GM12878 (cell line): ENCODE measurements around the gene RBMX. TPM values are rescaled to one million over a fixed set of nuclear protein-coding genes. Genes with fewer than 3 reads are reported as not detected.
"Not testable (repeated sequence)": the region's sequence is repeated elsewhere in the genome, so short reads cannot be mapped to it uniquely, and the experiment has no call there.

Experiments
- ATAC-seq: fragments of 200-7000 bp; cut with Tn5 transposase; 3 replicates; pipeline ENCODE4 v1.9.1; 2020; ENCODE audit warnings: mild to moderate bottlenecking, moderate library complexity
- BruUV-seq: library from RNA; stranded (reverse); fragments of 400-500 nt; replicated peaks from 2 replicates; lab custom pipeline; 2021; lab: Mats Ljungman, UMichigan
- CTCF ChIA-PET: fragments of 300-600 bp; sonication (Branson Sonifier 250); formaldehyde crosslinking; extraction: SDS; loops from one replicate; lab custom pipeline; 2021; ENCODE audit warnings: inconsistent platforms; lab: Yijun Ruan, JAX
- POLR2A ChIA-PET: fragments of 350-600 bp; formaldehyde crosslinking; extraction: SDS; loops from one replicate; lab custom pipeline; 2021; ENCODE audit warnings: inconsistent platforms; lab: Charles Lee
- RAD21 ChIA-PET: fragments of 300-600 bp; sonication (Branson Sonifier 250); formaldehyde crosslinking; loops from one replicate; lab custom pipeline; 2023; ENCODE audit warnings: antibody characterized with exemption; ENCODE audit not compliant: unreplicated experiment; lab: Charles Lee
- SMC1A ChIA-PET: fragments of 300-600 bp; sonication (Branson Sonifier 250); formaldehyde crosslinking; loops from one replicate; lab custom pipeline; 2023; ENCODE audit not compliant: unreplicated experiment, uncharacterized antibody; lab: Charles Lee
- DNase-seq: peaks from one replicate; pipeline ENCODE4 v3.0.0-alpha.2; 2011; ENCODE audit warnings: low read depth, low spot score
- FAIRE-seq: peaks from 3 replicates; lab custom pipeline; 2011; peaks lifted over from hg19 to GRCh38; lab: Jason Lieb, UNC
- H2AFZ ChIP-seq: 2 replicates; pipeline ENCODE4 v1.6.0; 2011; ENCODE audit warnings: low read depth, low read length, control low read depth; ENCODE audit not compliant: control insufficient read depth
- H3K27ac ChIP-seq: 2 replicates; pipeline ENCODE4 v1.5.1; 2011; ENCODE audit warnings: control low read depth; ENCODE audit not compliant: control insufficient read depth, insufficient read depth
- H3K27me3 ChIP-seq, 2 experiments: replicated peaks in 1 of 2; 2 replicates each; pipeline versions ENCODE4 v1.6.0 to v1.6.1; 2011; ENCODE audit warnings: low read length in 1 of 2; ENCODE audit not compliant: control insufficient read depth in 2 of 2, insufficient read depth in 2 of 2
- H3K36me3 ChIP-seq, 2 experiments: 2 replicates each; pipeline ENCODE4 v1.5.1; 2011; ENCODE audit warnings: low read length in 1 of 2; ENCODE audit not compliant: control insufficient read depth in 2 of 2, insufficient read depth in 2 of 2
- H3K4me1 ChIP-seq: 2 replicates; pipeline ENCODE4 v1.6.1; 2011; ENCODE audit warnings: mild to moderate bottlenecking, low read length, moderate library complexity, mixed read lengths; ENCODE audit not compliant: control insufficient read depth, insufficient read depth
- H3K4me2 ChIP-seq: 2 replicates; pipeline ENCODE4 v1.6.0; 2011; ENCODE audit warnings: control low read depth; ENCODE audit not compliant: control insufficient read depth, insufficient read depth
- H3K4me3 ChIP-seq: fragments of 200-600 bp; sonication (generic); 2 replicates; pipeline ENCODE4 v1.5.1; 2016
- H3K79me2 ChIP-seq: 2 replicates; pipeline ENCODE4 v1.6.0; 2011; ENCODE audit warnings: low read length; ENCODE audit not compliant: control insufficient read depth, insufficient read depth
- H3K9ac ChIP-seq: 2 replicates; pipeline ENCODE4 v1.8.0; 2011; ENCODE audit warnings: low read length, control low read depth, mixed read lengths; ENCODE audit not compliant: control insufficient read depth, insufficient read depth
- H3K9me3 ChIP-seq: replicated peaks from 3 replicates; pipeline ENCODE4 v1.5.1; 2011; ENCODE audit warnings: mild to moderate bottlenecking, low read length; ENCODE audit not compliant: control insufficient read depth, insufficient read depth
- H4K20me1 ChIP-seq: 2 replicates; pipeline ENCODE4 v1.6.0; 2011; ENCODE audit not compliant: control insufficient read depth, insufficient read depth
- WGBS: methylation state at CpG from one replicate; pipeline ENCODE4 v1.1.6; 2016; ENCODE audit warnings: low lambda C conversion rate; ENCODE audit not compliant: insufficient replicate concordance, insufficient coverage; ENCODE audit errors: missing lambda C conversion rate; 5-methylcytosine and 5-hydroxymethylcytosine counted together
- in situ Hi-C: fragments of 300-500 bp; cut with MboI; formaldehyde crosslinking; loops from 9 replicates; pipeline ENCODE4 v1.14.3; 2018; ENCODE audit warnings: mixed read lengths
- intact Hi-C: fragments of 100-400 bp; cut with micrococcal nuclease; formaldehyde crosslinking; loops from one replicate; pipeline ENCODE4 v1.14.2; 2022; ENCODE audit not compliant: unreplicated experiment
- polyA plus RNA-seq, 11 experiments: library from polyadenylated mRNA; depleted of rRNA in 4 of 11; unstranded in 6 of 11; stranded (reverse) in 5 of 11; fragments of >200 nt; fragmentation: Nextera tagmentation in 4 of 11; fragmentation: Illumina TruSeq in 1 of 11; extraction: Ambion mirVana in 4 of 11; extraction: Trizol in 1 of 11; gene quantifications; 1 replicate in 1 of 11; 2 replicates in 10 of 11; pipeline versions ENCODE4 v1.2.1 to v1.2.3, GENCODE V29; 2011 to 2016; ENCODE audit warnings: inconsistent platforms in 2 of 11, missing spikeins in 2 of 11, low read depth in 1 of 11
- total RNA-seq, 4 experiments: library from RNA; depleted of rRNA in 3 of 4; stranded (reverse); fragments of >200 nt in 3 of 4; fragmentation: Illumina TruSeq in 1 of 4; extraction: Trizol in 1 of 4; gene quantifications; 2 replicates each; pipeline versions ENCODE4 v1.2.1 to v1.2.3, GENCODE V29; 2013 to 2021
- TF ChIP-seq, protein P1 (sequence below): fragments of 450-650 bp; IDR thresholded peaks from 2 replicates; pipeline ENCODE4 v1.6.1; 2018; ENCODE audit warnings: borderline replicate concordance, mild to moderate bottlenecking; ENCODE audit not compliant: partially characterized antibody

RBMX gene
- total and polyA plus RNA-seq, 10 of the 15 experiments (the other 5 are each of a cell fraction or from before 2014, with no cell fraction given), result 252 to 427 (median 288) TPM

DNA sequence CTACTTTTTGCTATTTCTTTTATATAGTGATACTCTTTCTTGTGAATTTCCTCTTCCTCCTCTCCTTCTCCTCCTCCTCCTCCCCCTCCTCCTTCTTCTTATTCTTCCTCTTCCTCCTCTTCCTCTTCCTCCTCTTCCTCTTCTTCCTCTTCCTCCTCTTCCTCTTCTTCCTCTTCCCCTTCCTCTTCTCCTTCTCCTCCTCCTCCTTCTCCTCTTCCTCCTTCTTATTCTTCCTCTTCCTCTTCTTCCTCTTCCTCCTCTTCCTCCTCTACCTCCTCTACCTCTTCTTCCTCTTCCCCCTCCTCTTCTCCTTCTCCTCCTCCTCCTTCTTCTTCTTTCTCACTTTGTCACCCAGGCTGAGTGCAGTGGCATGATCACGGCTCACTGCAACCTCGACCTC is 36.3 kb upstream of the RBMX start (continued):
- TF ChIP-seq, protein P1, sequence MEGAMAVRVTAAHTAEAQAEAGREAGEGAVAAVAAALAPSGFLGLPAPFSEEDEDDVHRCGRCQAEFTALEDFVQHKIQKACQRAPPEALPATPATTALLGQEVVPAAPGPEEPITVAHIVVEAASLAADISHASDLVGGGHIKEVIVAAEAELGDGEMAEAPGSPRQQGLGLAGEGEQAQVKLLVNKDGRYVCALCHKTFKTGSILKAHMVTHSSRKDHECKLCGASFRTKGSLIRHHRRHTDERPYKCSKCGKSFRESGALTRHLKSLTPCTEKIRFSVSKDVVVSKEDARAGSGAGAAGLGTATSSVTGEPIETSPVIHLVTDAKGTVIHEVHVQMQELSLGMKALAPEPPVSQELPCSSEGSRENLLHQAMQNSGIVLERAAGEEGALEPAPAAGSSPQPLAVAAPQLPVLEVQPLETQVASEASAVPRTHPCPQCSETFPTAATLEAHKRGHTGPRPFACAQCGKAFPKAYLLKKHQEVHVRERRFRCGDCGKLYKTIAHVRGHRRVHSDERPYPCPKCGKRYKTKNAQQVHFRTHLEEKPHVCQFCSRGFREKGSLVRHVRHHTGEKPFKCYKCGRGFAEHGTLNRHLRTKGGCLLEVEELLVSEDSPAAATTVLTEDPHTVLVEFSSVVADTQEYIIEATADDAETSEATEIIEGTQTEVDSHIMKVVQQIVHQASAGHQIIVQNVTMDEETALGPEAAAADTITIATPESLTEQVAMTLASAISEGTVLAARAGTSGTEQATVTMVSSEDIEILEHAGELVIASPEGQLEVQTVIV, result no peak

DNA sequence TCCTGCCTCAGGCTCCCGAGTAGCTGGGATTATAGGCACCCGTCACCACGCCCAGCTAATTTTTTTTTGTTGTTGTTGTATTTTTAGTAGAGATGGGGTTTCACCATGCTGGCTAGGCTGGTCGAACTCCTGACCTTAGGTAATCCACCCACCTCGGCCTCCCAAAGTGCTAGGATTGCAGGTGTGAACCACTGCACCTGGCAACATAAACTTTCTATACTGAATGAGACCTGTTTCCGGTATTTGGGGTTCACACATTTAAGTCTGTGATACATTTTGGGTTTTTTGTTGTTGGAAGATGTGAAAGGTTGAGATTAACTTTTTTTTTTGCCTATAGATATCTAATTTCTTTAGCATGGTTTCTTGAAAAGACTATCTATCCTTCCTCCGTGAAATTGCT is 31.1 kb upstream of the RBMX start:
- 52% methylated on average over 7 of the region's 7 CpGs for WGBS
- H3K27ac ChIP-seq, H3K27me3 ChIP-seq, CTCF ChIA-PET, BruUV-seq, ATAC-seq, H3K9me3 ChIP-seq, H2AFZ ChIP-seq, H3K36me3 ChIP-seq, H3K79me2 ChIP-seq, H3K4me1 ChIP-seq, DNase-seq, in situ Hi-C loops, H3K4me3 ChIP-seq, SMC1A ChIA-PET, H3K4me2 ChIP-seq, FAIRE-seq, intact Hi-C loops, H4K20me1 ChIP-seq, H3K9ac ChIP-seq: not testable (repeated sequence)
- POLR2A ChIA-PET, result interaction anchor here (1.1 kb wide), 1 partner anchor 31 kb away, joined by 4 read pairs; the partner anchor contains the start of gene RBMX
- RAD21 ChIA-PET, result interaction anchor here (1.2 kb wide), 1 partner anchor 33 kb away, joined by 3 read pairs; no protein-coding TSS in a partner anchor
